ENCODE results near the gene SND1. TPM values are rescaled to one million over a fixed set of nuclear protein-coding genes. Genes with fewer than 3 reads are reported as not detected.

The SND1 gene
- total and polyA plus RNA-seq, 4 donors: 59.4 to 214 (median 84.1) TPM

GRCh38 chr7:127689194-127689772 is 37.3 kb downstream of the SND1 start (continued):
- TF ChIP-seq, protein P1, sequence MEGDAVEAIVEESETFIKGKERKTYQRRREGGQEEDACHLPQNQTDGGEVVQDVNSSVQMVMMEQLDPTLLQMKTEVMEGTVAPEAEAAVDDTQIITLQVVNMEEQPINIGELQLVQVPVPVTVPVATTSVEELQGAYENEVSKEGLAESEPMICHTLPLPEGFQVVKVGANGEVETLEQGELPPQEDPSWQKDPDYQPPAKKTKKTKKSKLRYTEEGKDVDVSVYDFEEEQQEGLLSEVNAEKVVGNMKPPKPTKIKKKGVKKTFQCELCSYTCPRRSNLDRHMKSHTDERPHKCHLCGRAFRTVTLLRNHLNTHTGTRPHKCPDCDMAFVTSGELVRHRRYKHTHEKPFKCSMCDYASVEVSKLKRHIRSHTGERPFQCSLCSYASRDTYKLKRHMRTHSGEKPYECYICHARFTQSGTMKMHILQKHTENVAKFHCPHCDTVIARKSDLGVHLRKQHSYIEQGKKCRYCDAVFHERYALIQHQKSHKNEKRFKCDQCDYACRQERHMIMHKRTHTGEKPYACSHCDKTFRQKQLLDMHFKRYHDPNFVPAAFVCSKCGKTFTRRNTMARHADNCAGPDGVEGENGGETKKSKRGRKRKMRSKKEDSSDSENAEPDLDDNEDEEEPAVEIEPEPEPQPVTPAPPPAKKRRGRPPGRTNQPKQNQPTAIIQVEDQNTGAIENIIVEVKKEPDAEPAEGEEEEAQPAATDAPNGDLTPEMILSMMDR (IDR thresholded peaks at IDR 0.05; ENCODE audit: low read depth, low read length, missing input control): no peak
- TF ChIP-seq SP1 (IDR thresholded peaks at IDR 0.05) (no peak), JUND (IDR thresholded peaks at IDR 0.05) (no peak)

GRCh38 chr7:127690337-127690736 is 38.3 kb downstream of the SND1 start:
- no peaks in the 10 kb centered on the region for H3K4me1 ChIP-seq (ENCODE audit: control insufficient read depth in 4 of 4, insufficient read depth in 4 of 4, low read length in 3 of 4)
- DNase-seq (ENCODE audit: low spot score): no peak
- no peak overlapping the region for H3K9ac ChIP-seq (ENCODE audit: low read depth in 1 of 2, low read length in 2 of 2)
- H3K36me3 ChIP-seq (ENCODE audit: control insufficient read depth in 4 of 4, insufficient read depth in 3 of 4, low read depth in 1 of 4, low read length in 3 of 4): peaks cover 4 to 47% (median 33%) of the 10 kb centered on the region in 4 donors
- H3K4me3 ChIP-seq (ENCODE audit: low read depth in 1 of 3, low read length in 3 of 3): no peak overlapping the region
- no peaks in the 10 kb centered on the region for H3K27me3 ChIP-seq (ENCODE audit: control insufficient read depth in 4 of 4, insufficient read depth in 4 of 4, low read length in 3 of 4)
- 94% methylated on average over 3 of the region's 3 CpGs for WGBS
- H3K9me3 ChIP-seq (ENCODE audit: control insufficient read depth in 4 of 4, low read length in 3 of 4): no peaks in the 10 kb centered on the region
- TF ChIP-seq NR2F2 (IDR thresholded peaks at IDR 0.05) (no peak), GABPA (IDR thresholded peaks at IDR 0.05 in 1 of 2, conservative IDR thresholded peaks at IDR 0.05 in 1 of 2) (no peak), RAD21 (IDR thresholded peaks at IDR 0.05) (no peak)
- TF ChIP-seq, protein P1 (IDR thresholded peaks at IDR 0.05; ENCODE audit: low read depth, low read length, missing input control): no peak
- TF ChIP-seq, protein P2, sequence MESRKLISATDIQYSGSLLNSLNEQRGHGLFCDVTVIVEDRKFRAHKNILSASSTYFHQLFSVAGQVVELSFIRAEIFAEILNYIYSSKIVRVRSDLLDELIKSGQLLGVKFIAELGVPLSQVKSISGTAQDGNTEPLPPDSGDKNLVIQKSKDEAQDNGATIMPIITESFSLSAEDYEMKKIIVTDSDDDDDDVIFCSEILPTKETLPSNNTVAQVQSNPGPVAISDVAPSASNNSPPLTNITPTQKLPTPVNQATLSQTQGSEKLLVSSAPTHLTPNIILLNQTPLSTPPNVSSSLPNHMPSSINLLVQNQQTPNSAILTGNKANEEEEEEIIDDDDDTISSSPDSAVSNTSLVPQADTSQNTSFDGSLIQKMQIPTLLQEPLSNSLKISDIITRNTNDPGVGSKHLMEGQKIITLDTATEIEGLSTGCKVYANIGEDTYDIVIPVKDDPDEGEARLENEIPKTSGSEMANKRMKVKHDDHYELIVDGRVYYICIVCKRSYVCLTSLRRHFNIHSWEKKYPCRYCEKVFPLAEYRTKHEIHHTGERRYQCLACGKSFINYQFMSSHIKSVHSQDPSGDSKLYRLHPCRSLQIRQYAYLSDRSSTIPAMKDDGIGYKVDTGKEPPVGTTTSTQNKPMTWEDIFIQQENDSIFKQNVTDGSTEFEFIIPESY (IDR thresholded peaks at IDR 0.05): no peak
- H3K27ac ChIP-seq (ENCODE audit: low read depth in 1 of 2, low read length in 2 of 2): no peak overlapping the region

DNA sequence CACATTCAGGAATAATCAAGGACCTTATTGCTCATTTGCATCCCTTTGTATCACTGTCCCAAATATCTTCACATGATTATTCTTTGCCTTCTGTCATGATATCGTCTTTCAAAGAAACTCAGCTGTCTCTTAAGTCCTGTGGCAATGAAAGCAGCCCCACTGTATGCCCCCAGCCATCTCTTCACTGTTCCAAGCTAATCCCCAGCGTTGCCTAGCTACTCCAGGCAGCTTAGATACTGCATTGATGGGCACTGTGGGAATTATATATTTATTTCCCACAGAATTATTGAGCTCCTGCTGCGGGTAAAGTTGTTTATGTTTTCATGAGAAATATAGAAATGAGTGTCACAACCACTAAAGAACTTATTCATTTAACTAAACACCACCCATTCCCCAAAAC is 38.8 kb downstream of the SND1 start:
- TF ChIP-seq SP1 (IDR thresholded peaks at IDR 0.05): no peak
- TF ChIP-seq, protein P3, sequence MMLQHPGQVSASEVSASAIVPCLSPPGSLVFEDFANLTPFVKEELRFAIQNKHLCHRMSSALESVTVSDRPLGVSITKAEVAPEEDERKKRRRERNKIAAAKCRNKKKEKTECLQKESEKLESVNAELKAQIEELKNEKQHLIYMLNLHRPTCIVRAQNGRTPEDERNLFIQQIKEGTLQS (IDR thresholded peaks at IDR 0.05): no peak
- no peak for TF ChIP-seq EGR1 (IDR thresholded peaks at IDR 0.05; ENCODE audit: low read depth in 2 of 2)
- TF ChIP-seq FOXA2 (IDR thresholded peaks at IDR 0.05): no peak
- WGBS: 97% methylated on average over 3 of the region's 3 CpGs
- no peak for DNase-seq (ENCODE audit: low spot score)

More for the DNA sequence above, 38.8 kb downstream of the SND1 start:
- no peak overlapping the region for H3K4me3 ChIP-seq (ENCODE audit: low read depth in 1 of 3, low read length in 3 of 3)
- H3K27me3 ChIP-seq (ENCODE audit: control insufficient read depth in 4 of 4, insufficient read depth in 4 of 4, low read length in 3 of 4): no peaks in the 10 kb centered on the region
- no peaks in the 10 kb centered on the region for H3K4me1 ChIP-seq (ENCODE audit: control insufficient read depth in 4 of 4, insufficient read depth in 4 of 4, low read length in 3 of 4)
- no peak overlapping the region for H3K9ac ChIP-seq (ENCODE audit: low read depth in 1 of 2, low read length in 2 of 2)
- peaks cover 5 to 51% (median 37%) of the 10 kb centered on the region in 4 donors for H3K36me3 ChIP-seq (ENCODE audit: control insufficient read depth in 4 of 4, insufficient read depth in 3 of 4, low read depth in 1 of 4, low read length in 3 of 4)
- H3K9me3 ChIP-seq (ENCODE audit: control insufficient read depth in 4 of 4, low read length in 3 of 4): no peaks in the 10 kb centered on the region
- H3K27ac ChIP-seq (ENCODE audit: low read depth in 1 of 2, low read length in 2 of 2): no peak overlapping the region

All from liver (tissue), 9 donors.